ENCODE measurements around the gene EDAR. TPM values are rescaled to one million over a fixed set of nuclear protein-coding genes. Genes with fewer than 3 reads are reported as not detected.

EDAR gene
- total RNA-seq = 0.12 TPM
- long read RNA-seq = 0 reads

DNA sequence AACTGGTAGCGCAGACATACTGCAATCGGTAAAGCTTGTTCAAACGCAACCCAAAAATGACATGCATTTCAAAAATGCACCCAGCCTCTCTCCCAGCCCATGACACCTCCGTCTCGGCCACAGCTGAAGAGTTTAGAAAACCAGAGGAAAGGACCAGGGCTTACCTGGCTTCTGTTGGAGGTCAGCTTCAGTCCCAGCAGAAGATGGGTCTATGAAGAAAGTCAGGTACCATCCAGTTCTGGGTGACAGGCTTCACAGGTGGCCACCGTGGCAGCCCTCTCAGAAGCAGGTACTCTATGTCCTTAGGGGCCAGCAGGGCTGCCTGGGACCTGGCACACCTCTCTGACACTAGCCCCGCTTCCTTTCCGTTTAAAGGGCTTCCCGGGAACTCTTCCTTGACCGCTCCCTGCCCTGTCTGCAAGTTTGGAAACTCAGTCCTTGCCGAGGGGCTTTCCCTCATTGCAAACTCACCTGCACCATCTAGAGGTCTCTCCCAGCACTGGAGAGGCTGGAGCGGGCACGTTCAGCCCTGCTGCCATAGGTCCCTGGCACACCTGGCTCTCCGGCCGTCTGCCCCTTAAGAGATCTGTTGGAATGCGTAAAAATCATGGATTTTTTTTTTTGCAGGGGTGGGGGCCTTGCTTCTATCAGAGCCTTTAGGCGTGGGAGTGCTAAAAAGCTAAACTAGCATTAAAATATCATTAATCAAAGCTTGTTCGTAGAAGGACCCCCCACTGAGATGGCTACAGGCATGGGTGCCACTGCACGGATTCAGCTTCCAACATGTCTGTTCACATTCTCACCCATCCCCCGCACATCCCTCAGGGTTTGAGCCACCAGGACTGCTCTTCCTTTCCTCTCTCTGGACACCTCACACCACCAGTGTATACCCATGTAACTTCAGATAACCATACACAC is at the start of gene EDAR:
Gene EDAR (minus strand): TSS at position 425 of the 918 bp plus-strand sequence. CDS start 58,206 bp downstream, outside the sequence.
- Histone ChIP-seq H3K4me1 (no peaks in the 10 kb centered on the region), H3K4me3 (peak within 1 kb of the TSS; percentile 23), H3K27me3 (ENCODE audit: low read depth) (peaks cover 13% of the 10 kb centered on the region), H3K36me3 (no peaks in the 10 kb centered on the region), H3K9me3 (no peaks in the 10 kb centered on the region), H3K27ac (no peak within 1 kb of the TSS)
- ATAC-seq (peak; percentile 88 to 95), DNase-seq (no peak)
- intact Hi-C loops (cut with DNase I) = no loop called here
- TF ChIP-seq CTCF (IDR thresholded peaks at IDR 0.05) = peak; percentile 51

DNA sequence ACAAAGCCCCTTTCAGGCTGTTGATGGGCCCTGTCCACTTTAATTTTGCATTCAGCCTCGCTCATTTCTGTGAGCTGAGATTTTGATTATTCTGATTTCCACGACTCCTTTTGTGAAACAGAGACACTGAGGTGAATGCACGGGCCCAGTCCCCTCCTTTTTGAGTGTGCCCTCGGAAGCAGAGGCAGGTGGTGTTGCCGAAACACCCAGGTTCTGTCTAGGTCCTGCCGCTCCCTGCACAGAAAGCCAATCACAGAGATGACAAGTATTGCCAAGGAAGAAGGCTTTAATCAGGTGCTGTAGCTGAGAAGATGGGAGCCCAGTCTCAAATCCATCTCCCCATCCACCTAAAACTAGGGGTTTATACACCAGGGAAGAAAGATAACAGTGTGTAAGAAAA is 44.2 kb upstream of the EDAR start:
- intact Hi-C loops (cut with DNase I) = no loop called here
- Histone ChIP-seq H3K4me3 (no peak overlapping the region), H3K36me3 (no peaks in the 10 kb centered on the region), H3K27ac (no peak overlapping the region), H3K27me3 (ENCODE audit: low read depth) (no peaks in the 10 kb centered on the region), H3K9me3 (no peaks in the 10 kb centered on the region), H3K4me1 (peaks cover 18% of the 10 kb centered on the region)
- TF ChIP-seq CTCF (IDR thresholded peaks at IDR 0.05) = no peak
- ATAC-seq (no peak), DNase-seq (no peak)

- Histone ChIP-seq H3K9me3 (no peaks in the 10 kb centered on the region), H3K27ac (peak overlapping the region; percentile 44), H3K36me3 (no peaks in the 10 kb centered on the region), H3K4me1 (peaks cover 18% of the 10 kb centered on the region), H3K4me3 (peak overlapping the region; percentile 59), H3K27me3 (ENCODE audit: low read depth) (no peaks in the 10 kb centered on the region)
- no peak for DNase-seq
- ATAC-seq = peak in 1 of 2 donors; percentile 11
- intact Hi-C loops (cut with DNase I) = no loop called here
- no peak for TF ChIP-seq CTCF (IDR thresholded peaks at IDR 0.05)
Observed at GRCh38 chr2:109032229-109032820, 43.3 kb upstream of the EDAR start.

- peaks cover 18% of the 10 kb centered on the region for H3K4me1 ChIP-seq
- H3K9me3 ChIP-seq = no peaks in the 10 kb centered on the region
- ATAC-seq (peak; percentile 80 to 85), DNase-seq (peak; percentile 64)
- H3K27me3 ChIP-seq (ENCODE audit: low read depth) = no peaks in the 10 kb centered on the region
- no peak for TF ChIP-seq CTCF (IDR thresholded peaks at IDR 0.05)
- H3K36me3 ChIP-seq = no peaks in the 10 kb centered on the region
- peak overlapping the region; percentile 59 for H3K4me3 ChIP-seq
- peak overlapping the region; percentile 79 for H3K27ac ChIP-seq
- intact Hi-C loops (cut with DNase I) = no loop called here
Observed at GRCh38 chr2:109031476-109032228, 42.6 kb upstream of the EDAR start.

DNA sequence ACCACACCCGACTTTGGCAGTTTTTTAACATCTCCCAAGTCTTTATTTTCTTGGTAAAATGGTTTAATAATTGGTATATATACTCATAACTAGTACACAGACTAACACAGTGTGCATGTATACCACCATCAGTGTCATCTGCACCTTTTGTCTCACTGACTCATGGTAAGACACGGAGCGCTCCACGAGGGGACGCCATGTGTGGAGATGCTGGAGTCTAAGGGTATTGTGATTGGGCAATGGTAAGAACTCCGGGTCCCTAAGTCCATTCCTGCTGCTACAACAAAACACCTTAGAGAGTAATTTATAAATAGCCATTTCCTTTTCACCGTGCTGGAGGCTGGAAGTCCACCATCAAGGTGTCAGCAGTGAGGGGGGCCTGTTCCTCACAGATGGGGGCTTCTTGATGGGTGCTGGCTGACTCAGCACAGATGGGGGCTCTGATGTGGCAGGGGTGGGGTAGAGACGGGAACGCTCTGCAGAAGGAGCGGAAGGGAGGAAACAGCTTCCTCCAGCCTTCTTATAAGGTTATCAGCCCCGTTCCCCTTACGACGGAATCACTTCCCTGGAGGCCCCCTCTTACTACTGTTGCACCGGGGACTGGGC is 42.0 kb upstream of the EDAR start:
- ATAC-seq (peak in 1 of 2 donors; percentile 2), DNase-seq (no peak)
- TF ChIP-seq CTCF (IDR thresholded peaks at IDR 0.05) = no peak
- Histone ChIP-seq H3K4me3 (peak overlapping the region; percentile 59), H3K27ac (peak overlapping the region; percentile 79), H3K27me3 (ENCODE audit: low read depth) (no peaks in the 10 kb centered on the region), H3K4me1 (peaks cover 18% of the 10 kb centered on the region), H3K36me3 (no peaks in the 10 kb centered on the region), H3K9me3 (no peaks in the 10 kb centered on the region)
- intact Hi-C loops (cut with DNase I) = no loop called here
